Fibroblast of skin of abdomen (primary cell): ENCODE measurements around the gene OR1F1. TPM values are rescaled to one million over a fixed set of nuclear protein-coding genes. Genes with fewer than 3 reads are reported as not detected.

Experiments
- DNase-seq: peaks from one replicate; pipeline ENCODE4 v3.0.0-alpha.2; 2013
- polyA plus RNA-seq, 2 experiments: library from polyadenylated mRNA; unstranded; fragments of 120-200 nt; gene quantifications; one replicate each; pipeline ENCODE4 v1.2.1, GENCODE V29; 2013; ENCODE audit not compliant: insufficient read length in 2 of 2

OR1F1 gene
- not detected for polyA plus RNA-seq (2013, experiment 1 of 2; ENCODE audit: insufficient read length)
- polyA plus RNA-seq (2013, experiment 2 of 2; ENCODE audit: insufficient read length): not detected

GRCh38 chr16:3187798-3188674 lies at the start of gene OR1F1:
Gene OR1F1 (plus strand): TSS chr16:3188204.
- DNase-seq: peak; percentile 74

GRCh38 chr16:3138342-3138741 lies 49.7 kb upstream of the OR1F1 start:
- DNase-seq: no peak

GRCh38 chr16:3138823-3139426 lies 49.1 kb upstream of the OR1F1 start:
- no peak for DNase-seq

- peak; percentile 46 for DNase-seq
Measured at GRCh38 chr16:3139561-3139960, 48.4 kb upstream of the OR1F1 start.

- DNase-seq: no peak
Measured at GRCh38 chr16:3140603-3141427, 47.2 kb upstream of the OR1F1 start.

GRCh38 chr16:3141781-3142311 lies 46.2 kb upstream of the OR1F1 start:
- DNase-seq: no peak

GRCh38 chr16:3142327-3142726 lies 45.7 kb upstream of the OR1F1 start:
- DNase-seq: no peak

GRCh38 chr16:3142770-3143169 lies 45.2 kb upstream of the OR1F1 start:
- DNase-seq: no peak

- no peak for DNase-seq
Measured at GRCh38 chr16:3143189-3143588, 44.8 kb upstream of the OR1F1 start.

- no peak for DNase-seq
Measured at GRCh38 chr16:3143598-3144320, 44.2 kb upstream of the OR1F1 start.

GRCh38 chr16:3144321-3144983 lies 43.6 kb upstream of the OR1F1 start:
- DNase-seq: no peak

- DNase-seq: no peak
Measured at GRCh38 chr16:3145151-3145550, 42.9 kb upstream of the OR1F1 start.

- DNase-seq: no peak
Measured at GRCh38 chr16:3145660-3146059, 42.3 kb upstream of the OR1F1 start.

- DNase-seq: no peak
Measured at GRCh38 chr16:3147046-3147756, 40.8 kb upstream of the OR1F1 start.

GRCh38 chr16:3147757-3148104 lies 40.3 kb upstream of the OR1F1 start:
- no peak for DNase-seq

- no peak for DNase-seq
Measured at GRCh38 chr16:3148256-3149192, 39.5 kb upstream of the OR1F1 start.

GRCh38 chr16:3149193-3149530 lies 38.8 kb upstream of the OR1F1 start:
- DNase-seq: no peak

GRCh38 chr16:3149630-3150345 lies 38.2 kb upstream of the OR1F1 start:
- peak; percentile 73 for DNase-seq
